ENCODE data around the gene TMEM242.

DNA sequence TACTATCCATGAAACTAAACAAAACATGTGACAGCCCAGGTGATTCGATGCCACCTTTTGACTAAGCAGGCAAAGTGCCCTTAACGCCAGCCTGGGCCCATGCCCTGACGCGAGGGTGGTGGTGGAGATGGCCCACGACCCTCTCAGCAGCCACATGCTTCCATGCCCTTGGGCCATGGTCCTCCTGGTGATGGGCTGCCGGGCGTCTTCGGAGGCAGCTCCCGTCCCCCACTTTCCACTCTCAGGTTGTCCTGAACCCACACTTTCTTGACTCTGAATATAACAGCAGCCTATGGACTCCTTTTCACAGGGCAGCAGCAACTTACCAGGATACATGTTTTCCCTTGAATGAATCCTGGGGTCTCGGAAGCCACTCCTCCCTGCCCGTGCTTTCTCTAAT is 33.6 kb downstream of the TMEM242 start:
- TF ChIP-seq, protein P1, sequence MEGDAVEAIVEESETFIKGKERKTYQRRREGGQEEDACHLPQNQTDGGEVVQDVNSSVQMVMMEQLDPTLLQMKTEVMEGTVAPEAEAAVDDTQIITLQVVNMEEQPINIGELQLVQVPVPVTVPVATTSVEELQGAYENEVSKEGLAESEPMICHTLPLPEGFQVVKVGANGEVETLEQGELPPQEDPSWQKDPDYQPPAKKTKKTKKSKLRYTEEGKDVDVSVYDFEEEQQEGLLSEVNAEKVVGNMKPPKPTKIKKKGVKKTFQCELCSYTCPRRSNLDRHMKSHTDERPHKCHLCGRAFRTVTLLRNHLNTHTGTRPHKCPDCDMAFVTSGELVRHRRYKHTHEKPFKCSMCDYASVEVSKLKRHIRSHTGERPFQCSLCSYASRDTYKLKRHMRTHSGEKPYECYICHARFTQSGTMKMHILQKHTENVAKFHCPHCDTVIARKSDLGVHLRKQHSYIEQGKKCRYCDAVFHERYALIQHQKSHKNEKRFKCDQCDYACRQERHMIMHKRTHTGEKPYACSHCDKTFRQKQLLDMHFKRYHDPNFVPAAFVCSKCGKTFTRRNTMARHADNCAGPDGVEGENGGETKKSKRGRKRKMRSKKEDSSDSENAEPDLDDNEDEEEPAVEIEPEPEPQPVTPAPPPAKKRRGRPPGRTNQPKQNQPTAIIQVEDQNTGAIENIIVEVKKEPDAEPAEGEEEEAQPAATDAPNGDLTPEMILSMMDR (IDR thresholded peaks at IDR 0.05; ENCODE audit: poor library complexity, severe bottlenecking) = no peak
- TF ChIP-seq EZH2 (IDR thresholded peaks at IDR 0.05; ENCODE audit: borderline replicate concordance, insufficient read depth, low read length, poor library complexity, severe bottlenecking) (no peak), REST (IDR thresholded peaks at IDR 0.05; ENCODE audit: borderline replicate concordance) (no peak), EP300 (conservative IDR thresholded peaks at IDR 0.05; ENCODE audit: poor library complexity, severe bottlenecking) (no peak)
